ENCODE data around the gene SELPLG. TPM values are rescaled to one million over a fixed set of nuclear protein-coding genes. Genes with fewer than 3 reads are reported as not detected.
"Not testable (repeated sequence)": the region's sequence is repeated elsewhere in the genome, so short reads cannot be mapped to it uniquely, and the experiment has no call there.

Gene SELPLG
- total RNA-seq, 4 donors from 2014 or later, result 2.1 to 6.0 (median 2.8) TPM

- no peaks in the 10 kb centered on the region for H3K9me3 ChIP-seq
- H3K27me3 ChIP-seq, result no peaks in the 10 kb centered on the region
- no peak for DNase-seq
- no peaks in the 10 kb centered on the region for H3K36me3 ChIP-seq
- intact Hi-C loops (cut with DNase I), result no loop called here
- H3K4me3 ChIP-seq (replicated peaks in 1 of 3), result no peak overlapping the region
- 67 to 74% methylated on average over 3 of the region's 3 CpGs for WGBS, 2 donors
- H3K4me1 ChIP-seq, result peaks cover 7 to 14% of the 10 kb centered on the region in 2 donors
- TF ChIP-seq, protein P1, sequence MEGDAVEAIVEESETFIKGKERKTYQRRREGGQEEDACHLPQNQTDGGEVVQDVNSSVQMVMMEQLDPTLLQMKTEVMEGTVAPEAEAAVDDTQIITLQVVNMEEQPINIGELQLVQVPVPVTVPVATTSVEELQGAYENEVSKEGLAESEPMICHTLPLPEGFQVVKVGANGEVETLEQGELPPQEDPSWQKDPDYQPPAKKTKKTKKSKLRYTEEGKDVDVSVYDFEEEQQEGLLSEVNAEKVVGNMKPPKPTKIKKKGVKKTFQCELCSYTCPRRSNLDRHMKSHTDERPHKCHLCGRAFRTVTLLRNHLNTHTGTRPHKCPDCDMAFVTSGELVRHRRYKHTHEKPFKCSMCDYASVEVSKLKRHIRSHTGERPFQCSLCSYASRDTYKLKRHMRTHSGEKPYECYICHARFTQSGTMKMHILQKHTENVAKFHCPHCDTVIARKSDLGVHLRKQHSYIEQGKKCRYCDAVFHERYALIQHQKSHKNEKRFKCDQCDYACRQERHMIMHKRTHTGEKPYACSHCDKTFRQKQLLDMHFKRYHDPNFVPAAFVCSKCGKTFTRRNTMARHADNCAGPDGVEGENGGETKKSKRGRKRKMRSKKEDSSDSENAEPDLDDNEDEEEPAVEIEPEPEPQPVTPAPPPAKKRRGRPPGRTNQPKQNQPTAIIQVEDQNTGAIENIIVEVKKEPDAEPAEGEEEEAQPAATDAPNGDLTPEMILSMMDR (IDR thresholded peaks at IDR 0.05), result no peak
- TF ChIP-seq POLR2A (IDR thresholded peaks at IDR 0.05), result no peak
- no peak overlapping the region for H3K27ac ChIP-seq
Measured at GRCh38 chr12:108621161-108621560, 12.5 kb downstream of the SELPLG start.

GRCh38 chr12:108620236-108620879 lies 13.3 kb downstream of the SELPLG start:
- H3K27me3 ChIP-seq, result no peaks in the 10 kb centered on the region
- 94 to 96% methylated on average over 10 of the region's 10 CpGs for WGBS, 2 donors
- intact Hi-C loops (cut with DNase I), result no loop called here
- H3K9me3 ChIP-seq, result no peaks in the 10 kb centered on the region
- H3K36me3 ChIP-seq, result no peaks in the 10 kb centered on the region
- no peak for TF ChIP-seq POLR2A (IDR thresholded peaks at IDR 0.05)
- TF ChIP-seq, protein P1 (IDR thresholded peaks at IDR 0.05), result no peak
- H3K27ac ChIP-seq, result no peak overlapping the region
- no peak for DNase-seq
- H3K4me3 ChIP-seq (replicated peaks in 1 of 3), result no peak overlapping the region
- peaks cover 7 to 14% of the 10 kb centered on the region in 2 donors for H3K4me1 ChIP-seq

DNA sequence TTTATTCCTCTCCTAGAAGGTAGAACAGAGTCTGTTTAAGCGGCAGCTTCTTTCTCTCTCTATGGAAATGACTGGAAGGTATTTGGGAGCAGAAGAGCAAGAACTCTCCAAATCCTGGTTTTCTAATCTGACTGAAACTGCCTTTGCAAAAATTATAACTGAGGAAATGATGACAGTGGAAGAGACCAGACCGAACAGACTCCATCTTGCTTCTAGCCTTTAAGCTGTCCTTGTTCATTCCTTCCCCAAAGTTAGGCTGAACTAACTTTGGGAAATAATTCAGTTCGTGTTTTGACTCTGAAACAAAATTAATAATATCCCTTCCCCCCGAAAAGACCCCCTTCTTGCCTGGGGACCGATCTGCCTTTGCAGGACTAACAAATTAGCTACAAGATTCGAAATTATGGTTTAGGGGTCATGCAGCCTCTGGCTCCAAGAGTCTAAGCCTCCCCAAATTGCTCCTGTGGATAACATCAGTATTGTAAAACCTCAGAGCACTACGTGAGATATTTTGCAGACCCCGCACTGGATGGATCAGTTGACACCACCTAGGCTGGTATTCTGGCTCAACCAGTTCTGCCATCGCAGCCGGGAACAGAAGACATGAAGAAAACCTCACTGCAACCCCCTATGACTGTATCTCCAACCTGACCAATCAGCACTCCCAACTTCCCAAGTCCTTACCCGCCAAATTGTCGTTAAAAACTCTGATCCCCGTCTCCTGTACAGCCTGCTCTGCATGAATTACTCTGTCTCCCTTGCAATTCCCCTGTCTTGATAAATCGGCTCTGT lies 14.1 kb downstream of the SELPLG start:
- H3K36me3 ChIP-seq, result no peaks in the 10 kb centered on the region
- peak overlapping the region in 2 of 3 donors; percentile 65 to 75 for H3K27ac ChIP-seq
- DNase-seq, result no peak
- intact Hi-C loops (cut with DNase I), result loop anchor here (2.0 to 5.0 kb wide), 3 partner anchors 51 to 183 kb away; no protein-coding TSS in a partner anchor
- no peak overlapping the region for H3K4me3 ChIP-seq (replicated peaks in 1 of 3)
- peaks cover 7 to 14% of the 10 kb centered on the region in 2 donors for H3K4me1 ChIP-seq
- H3K27me3 ChIP-seq, result no peaks in the 10 kb centered on the region
- 80 to 85% methylated on average over 14 of the region's 14 CpGs for WGBS, 2 donors
- no peaks in the 10 kb centered on the region for H3K9me3 ChIP-seq
- no peak for TF ChIP-seq POLR2A (IDR thresholded peaks at IDR 0.05)
- TF ChIP-seq, protein P1 (IDR thresholded peaks at IDR 0.05), result no peak

DNA sequence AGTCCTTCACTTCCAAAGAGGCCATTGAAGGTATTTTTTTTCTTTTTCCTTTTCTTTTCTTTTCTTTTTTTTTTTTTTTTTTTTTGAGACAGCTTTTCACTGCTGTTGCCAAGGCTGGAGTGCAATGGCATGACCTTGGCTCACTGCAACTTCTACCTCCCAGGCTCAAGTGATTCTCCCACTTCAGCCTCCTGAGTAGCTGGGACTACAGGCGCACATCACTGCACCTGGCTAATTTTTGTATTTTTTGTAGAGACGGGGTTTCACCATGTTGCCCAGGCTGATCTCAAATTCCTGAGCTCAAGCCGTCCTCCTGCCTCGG lies 14.8 kb downstream of the SELPLG start:
- DNase-seq, result peak; percentile 86 to 88
- intact Hi-C loops (cut with DNase I), result loop anchor here (2.0 to 5.0 kb wide), 3 partner anchors 50 to 183 kb away; no protein-coding TSS in a partner anchor
- WGBS, 2 donors, result 35 to 48% methylated on average over 4 of the region's 4 CpGs
- not testable (repeated sequence) for H3K4me3 ChIP-seq (replicated peaks in 1 of 3); H3K27me3 ChIP-seq; H3K36me3 ChIP-seq; H3K9me3 ChIP-seq
- H3K27ac ChIP-seq, result peak overlapping the region; percentile 67 to 82 (median 74)
- H3K4me1 ChIP-seq, result peaks cover 7 to 14% of the 10 kb centered on the region in 2 donors

DNA sequence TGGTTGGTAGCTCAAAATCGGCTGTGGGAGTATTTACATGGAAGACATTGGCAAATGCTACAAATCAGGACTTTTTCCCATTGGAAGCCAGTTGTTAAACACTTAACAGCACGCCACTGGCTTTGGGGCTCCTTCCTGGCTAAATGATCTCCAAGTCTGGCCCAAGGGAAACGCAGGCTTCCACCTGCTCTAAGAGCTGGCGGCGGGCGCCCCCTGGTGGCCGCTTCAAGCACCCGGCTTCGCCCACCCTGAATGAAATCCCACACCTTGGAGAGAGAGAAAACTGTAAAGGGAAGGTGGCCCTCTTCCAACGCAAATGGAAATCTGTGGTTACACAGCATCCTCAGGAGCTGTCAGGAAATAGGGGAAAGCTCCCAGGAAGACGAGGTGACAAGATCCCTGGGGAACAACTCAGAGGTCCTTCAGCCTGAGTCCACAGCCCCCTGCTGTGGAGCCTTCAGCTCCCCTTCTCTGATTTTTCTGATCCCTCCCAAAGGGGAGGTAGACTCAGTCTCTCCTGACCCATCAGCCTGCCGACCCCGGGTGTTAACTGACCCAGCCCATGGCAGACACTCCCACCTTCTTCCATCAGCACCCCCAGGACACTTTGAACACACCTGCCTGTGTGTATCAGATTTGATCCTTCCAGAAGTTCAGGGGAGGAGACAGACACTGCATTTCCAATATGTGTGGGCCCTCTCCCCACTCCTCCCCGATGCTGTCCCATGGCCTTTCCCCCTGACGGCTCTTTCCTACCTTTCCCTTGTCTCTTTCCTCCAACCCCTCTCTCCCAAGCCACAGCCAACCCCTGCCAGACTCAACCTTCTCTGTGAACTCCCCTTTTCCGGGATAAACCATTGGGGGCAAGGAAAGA lies 15.4 kb downstream of the SELPLG start:
- H3K9me3 ChIP-seq, result no peaks in the 10 kb centered on the region
- intact Hi-C loops (cut with DNase I), result loop anchor here (2.0 to 5.0 kb wide), 3 partner anchors 50 to 184 kb away; no protein-coding TSS in a partner anchor
- H3K27ac ChIP-seq, result peak overlapping the region; percentile 67 to 82 (median 74)
- H3K4me1 ChIP-seq, result peaks cover 7 to 14% of the 10 kb centered on the region in 2 donors
- TF ChIP-seq, protein P1 (IDR thresholded peaks at IDR 0.05), result peak; percentile 88 to 95 (median 92)
- no peak for TF ChIP-seq POLR2A (IDR thresholded peaks at IDR 0.05)
- no peak overlapping the region for H3K4me3 ChIP-seq (replicated peaks in 1 of 3)
- whole genome bisulfite sequencing, 2 donors, result 8 to 9% methylated on average over 16 of the region's 16 CpGs
- H3K36me3 ChIP-seq, result no peaks in the 10 kb centered on the region
- DNase-seq, result peak; percentile 80 to 84
- no peaks in the 10 kb centered on the region for H3K27me3 ChIP-seq
